HepG2 (cell line): ENCODE results near the gene AQP12A. TPM values are rescaled to one million over a fixed set of nuclear protein-coding genes. Genes with fewer than 3 reads are reported as not detected.

Experiments used
- ATAC-seq: fragments of 200-7000 bp; cut with Tn5 transposase; 3 replicates; pipeline ENCODE4 v1.9.1; 2020; ENCODE audit warnings: mild to moderate bottlenecking, moderate library complexity
- BruUV-seq: library from RNA; stranded (reverse); fragments of 400-500 nt; replicated peaks from 2 replicates; lab custom pipeline; 2021; lab: Mats Ljungman, UMichigan
- CTCF ChIA-PET: fragments of 300-600 bp; formaldehyde crosslinking; extraction: SDS; loops from one replicate; lab custom pipeline; 2021; ENCODE audit warnings: low total read pairs, inconsistent platforms, low intra/inter-chr PET ratio; lab: Yijun Ruan, JAX
- POLR2A ChIA-PET: fragments of 350-600 bp; sonication (Branson Sonifier 250); formaldehyde crosslinking; loops from one replicate; lab custom pipeline; 2020; ENCODE audit warnings: antibody characterized with exemption, inconsistent platforms; lab: Yijun Ruan, JAX
- DNase-seq: peaks from one replicate; pipeline ENCODE4 v3.0.0-alpha.2; 2015; ENCODE audit warnings: low spot score
- FAIRE-seq: peaks from 3 replicates; lab custom pipeline; 2011; peaks lifted over from hg19 to GRCh38; lab: Jason Lieb, UNC
- H2AFZ ChIP-seq: one replicate; pipeline ENCODE4 v1.6.1; 2011; ENCODE audit warnings: low read length, inconsistent platforms
- H3K27ac ChIP-seq: fragments of 300-600 bp; 3 replicates; pipeline ENCODE4 v1.8.0; 2011; ENCODE audit warnings: mixed run types, mild to moderate bottlenecking, mixed read lengths, low read length, inconsistent platforms; ENCODE audit not compliant: insufficient read depth; ENCODE audit errors: extremely low read length
- H3K27me3 ChIP-seq, 2 experiments: fragments of 200-600 bp in 1 of 2; 2 replicates in 1 of 2; 3 replicates in 1 of 2; pipeline versions ENCODE4 v1.6.0 to v1.8.0; 2011; ENCODE audit warnings: low read length in 2 of 2, mild to moderate bottlenecking in 2 of 2, moderate library complexity in 2 of 2, inconsistent platforms in 1 of 2; ENCODE audit not compliant: insufficient read depth in 2 of 2, control insufficient read depth in 1 of 2
- H3K36me3 ChIP-seq, 2 experiments: fragments of 200-600 bp in 1 of 2; replicated peaks in 1 of 2; 2 replicates in 1 of 2; 3 replicates in 1 of 2; pipeline versions ENCODE4 v1.5.1 to v1.8.0; 2011; ENCODE audit warnings: low read length in 2 of 2, inconsistent platforms in 1 of 2; ENCODE audit not compliant: insufficient read depth in 2 of 2, control insufficient read depth in 1 of 2
- H3K4me1 ChIP-seq: 2 replicates; pipeline ENCODE4 v1.5.1; 2012; ENCODE audit warnings: low read length, inconsistent platforms; ENCODE audit not compliant: insufficient read depth
- H3K4me2 ChIP-seq: 2 replicates; pipeline ENCODE4 v1.6.0; 2011; ENCODE audit warnings: low read depth, low read length, inconsistent platforms
- H3K4me3 ChIP-seq, 3 experiments: fragments of 200-600 bp in 1 of 3; sonication (generic), shearing (Covaris generic) in 1 of 3; replicated peaks in 1 of 3; 2 replicates each; pipeline ENCODE4 v1.5.1; 2011 to 2016; ENCODE audit warnings: low read length in 3 of 3, inconsistent platforms in 2 of 3, low read depth in 2 of 3, mild to moderate bottlenecking in 2 of 3, control low read depth in 1 of 3, mixed read lengths in 1 of 3; ENCODE audit not compliant: insufficient read depth in 1 of 3
- H3K79me2 ChIP-seq: one replicate; pipeline ENCODE4 v1.6.1; 2011; ENCODE audit warnings: low read length, inconsistent platforms; ENCODE audit not compliant: insufficient read depth
- H3K9ac ChIP-seq: 2 replicates; pipeline ENCODE4 v1.6.0; 2011; ENCODE audit warnings: mild to moderate bottlenecking, low read depth, low read length, inconsistent platforms; ENCODE audit not compliant: insufficient read depth
- H3K9me3 ChIP-seq: 2 replicates; pipeline ENCODE4 v1.5.1; 2012; ENCODE audit warnings: mild to moderate bottlenecking, low read length
- H4K20me1 ChIP-seq: 2 replicates; pipeline ENCODE4 v1.6.0; 2011; ENCODE audit warnings: inconsistent platforms, mild to moderate bottlenecking, low read length, moderate library complexity; ENCODE audit not compliant: insufficient read depth
- ARNT ChIP-seq: fragments of 450-650 bp; IDR thresholded peaks from 2 replicates; pipeline ENCODE4 v1.6.1; 2017
- EED ChIP-seq: sonication (generic); formaldehyde crosslinking; IDR thresholded peaks from 2 replicates; pipeline ENCODE4 v1.5.0; 2020; ENCODE audit warnings: mild to moderate bottlenecking, missing genetic modification reagents
- FOSL2 ChIP-seq: sonication (generic); formaldehyde crosslinking; IDR thresholded peaks from 2 replicates; pipeline ENCODE4 v1.4.0; 2020; ENCODE audit warnings: missing genetic modification reagents
- KLF6 ChIP-seq: IDR thresholded peaks from 2 replicates; pipeline ENCODE4 v1.8.0; 2016; ENCODE audit warnings: missing biosample characterization, missing genetic modification reagents
- PCBP2 ChIP-seq: fragments of 200-400 bp; formaldehyde crosslinking; optimal IDR thresholded peaks from 2 replicates; pipeline ENCODE3; 2018; ENCODE audit warnings: low read length, low read depth; ENCODE audit not compliant: poor library complexity, severe bottlenecking
- RAD21 ChIP-seq: fragments of 450-650 bp; formaldehyde crosslinking; IDR thresholded peaks from 2 replicates; pipeline ENCODE4 v1.5.0; 2020; ENCODE audit warnings: mild to moderate bottlenecking
- SNRNP70 ChIP-seq: fragments of 200-400 bp; formaldehyde crosslinking; IDR thresholded peaks from 2 replicates; pipeline ENCODE4 v1.6.1; 2017; ENCODE audit warnings: mild to moderate bottlenecking, low read depth, low read length, moderate library complexity
- STAG1 ChIP-seq: sonication (generic); formaldehyde crosslinking; IDR thresholded peaks from 2 replicates; pipeline ENCODE4 v1.4.0; 2020; ENCODE audit warnings: missing genetic modification reagents
- ZNF598 ChIP-seq: sonication (generic); formaldehyde crosslinking; IDR thresholded peaks from 2 replicates; pipeline ENCODE4 v1.5.1; 2020; ENCODE audit warnings: mild to moderate bottlenecking, missing genetic modification reagents, borderline replicate concordance
- WGBS: methylation state at CpG from one replicate; pipeline ENCODE4 v1.1.6; 2017; ENCODE audit warnings: low lambda C conversion rate; 5-methylcytosine and 5-hydroxymethylcytosine counted together
- in situ Hi-C: cut with HindIII; loops from 2 replicates; pipeline ENCODE4 v1.10.0; 2017; ENCODE audit warnings: low pct_unique_long_range_greater_than_20kb; ENCODE audit not compliant: extremely low pct_ligation_motif_present
- intact Hi-C: fragments of 100-400 bp; cut with micrococcal nuclease; formaldehyde crosslinking; loops from one replicate; pipeline ENCODE4 v1.10.0; 2022; ENCODE audit not compliant: unreplicated experiment
- polyA plus RNA-seq, 8 experiments: library from polyadenylated mRNA; depleted of rRNA in 3 of 8; stranded (reverse) in 7 of 8; unstranded in 1 of 8; fragments of >200 nt; fragmentation: Illumina TruSeq in 4 of 8; extraction: Trizol in 4 of 8; gene quantifications; 2 replicates each; pipeline versions ENCODE4 v1.2.1 to v1.2.3, GENCODE V29; 2011 to 2016; ENCODE audit warnings: low read depth in 4 of 8, missing spikeins in 1 of 8, mixed read lengths in 1 of 8; ENCODE audit not compliant: insufficient read depth in 1 of 8
- total RNA-seq, 5 experiments: library from RNA; depleted of rRNA; stranded (reverse); fragments of >200 nt; fragmentation: Illumina TruSeq; extraction: Trizol; gene quantifications; 2 replicates each; pipeline ENCODE4 v1.2.3, GENCODE V29; 2016; ENCODE audit warnings: low read depth in 1 of 5
- TF ChIP-seq, protein P1 (sequence below): IDR thresholded peaks from 2 replicates; pipeline ENCODE4 v1.6.1; 2016; ENCODE audit warnings: low read depth, borderline replicate concordance
- TF ChIP-seq, protein P2 (sequence below): sonication (generic); formaldehyde crosslinking; conservative IDR thresholded peaks from 2 replicates; pipeline ENCODE4 v1.8.0; 2022; ENCODE audit warnings: missing genetic modification reagents
- TF ChIP-seq, protein P3 (sequence below): sonication (generic); formaldehyde crosslinking; IDR thresholded peaks from 2 replicates; pipeline ENCODE4 v1.4.0; 2020; ENCODE audit warnings: missing genetic modification reagents

Gene AQP12A
- total and polyA plus RNA-seq, 2 of the 13 experiments (the other 11 are each of a cell fraction or from before 2014, with no cell fraction given): not detected

DNA sequence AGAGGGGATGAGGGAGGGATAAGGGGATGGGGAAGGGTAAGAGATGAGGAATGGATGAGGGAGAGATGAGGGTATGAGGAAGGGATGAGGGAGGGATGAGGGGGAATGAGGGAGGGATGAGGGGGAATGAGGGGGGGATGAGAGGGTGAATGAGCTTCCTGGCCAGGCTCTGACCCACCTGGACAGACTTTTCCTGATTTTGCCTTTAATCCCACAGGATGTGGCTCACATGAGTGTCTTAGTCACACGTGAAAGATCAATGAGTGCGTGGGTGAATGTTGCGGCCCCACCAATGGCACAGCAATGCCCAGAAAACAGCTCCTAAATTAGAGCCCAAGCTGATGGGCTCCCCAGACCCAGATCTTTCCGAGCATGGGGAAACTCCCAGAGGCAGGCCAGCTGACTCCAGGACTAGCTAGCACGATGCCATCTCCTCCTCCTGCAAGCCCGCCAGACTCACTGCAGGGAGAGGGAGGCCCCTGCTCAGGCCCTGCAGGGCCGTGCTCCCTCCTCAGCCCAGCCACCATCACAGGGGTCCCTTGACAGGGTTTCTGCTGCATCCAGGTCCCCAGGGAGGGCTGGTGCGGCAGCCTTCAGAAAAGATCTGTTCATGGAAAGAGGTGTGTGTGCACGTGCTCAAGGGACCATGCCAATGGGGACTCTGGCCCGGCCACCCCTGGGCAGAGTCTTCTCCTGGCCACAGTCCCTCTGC lies 41.4 kb downstream of the AQP12A start (continued):
- TF ChIP-seq PCBP2 (peak; percentile 49), SNRNP70 (no peak), ZNF598 (CRISPR knock-in tag) (no peak), FOSL2 (no peak), ARNT (no peak), KLF6 (CRISPR knock-in tag) (no peak)
- TF ChIP-seq, protein P1, sequence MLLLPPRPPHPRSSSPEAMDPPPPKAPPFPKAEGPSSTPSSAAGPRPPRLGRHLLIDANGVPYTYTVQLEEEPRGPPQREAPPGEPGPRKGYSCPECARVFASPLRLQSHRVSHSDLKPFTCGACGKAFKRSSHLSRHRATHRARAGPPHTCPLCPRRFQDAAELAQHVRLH (CRISPR knock-in tag): no peak
- TF ChIP-seq, protein P2, sequence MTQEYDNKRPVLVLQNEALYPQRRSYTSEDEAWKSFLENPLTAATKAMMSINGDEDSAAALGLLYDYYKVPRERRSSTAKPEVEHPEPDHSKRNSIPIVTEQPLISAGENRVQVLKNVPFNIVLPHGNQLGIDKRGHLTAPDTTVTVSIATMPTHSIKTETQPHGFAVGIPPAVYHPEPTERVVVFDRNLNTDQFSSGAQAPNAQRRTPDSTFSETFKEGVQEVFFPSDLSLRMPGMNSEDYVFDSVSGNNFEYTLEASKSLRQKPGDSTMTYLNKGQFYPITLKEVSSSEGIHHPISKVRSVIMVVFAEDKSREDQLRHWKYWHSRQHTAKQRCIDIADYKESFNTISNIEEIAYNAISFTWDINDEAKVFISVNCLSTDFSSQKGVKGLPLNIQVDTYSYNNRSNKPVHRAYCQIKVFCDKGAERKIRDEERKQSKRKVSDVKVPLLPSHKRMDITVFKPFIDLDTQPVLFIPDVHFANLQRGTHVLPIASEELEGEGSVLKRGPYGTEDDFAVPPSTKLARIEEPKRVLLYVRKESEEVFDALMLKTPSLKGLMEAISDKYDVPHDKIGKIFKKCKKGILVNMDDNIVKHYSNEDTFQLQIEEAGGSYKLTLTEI (CRISPR knock-in tag): no peak

GRCh38 chr2:240733803-240734495 lies 42.3 kb downstream of the AQP12A start:
- DNase-seq (no peak), FAIRE-seq (no peak), ATAC-seq (peak; percentile 49)
- no peaks in the 10 kb centered on the region for H3K36me3 ChIP-seq
- WGBS: 21% methylated on average over 21 of the region's 24 CpGs
- no peak overlapping the region for H3K9ac ChIP-seq
- H3K4me1 ChIP-seq: no peaks in the 10 kb centered on the region
- no peak overlapping the region for H3K4me3 ChIP-seq
- peaks cover 4% of the 10 kb centered on the region; the same call in 1 of the 2 replicates for H4K20me1 ChIP-seq
- no peak overlapping the region for H2AFZ ChIP-seq
- no peaks in the 10 kb centered on the region for H3K79me2 ChIP-seq
- intact Hi-C loops (no loop called here), in situ Hi-C loops (no loop called here)
- no peak overlapping the region for H3K27ac ChIP-seq
- no peak overlapping the region for H3K4me2 ChIP-seq
- ChIA-PET CTCF (no interaction called here), POLR2A (no interaction called here)
- H3K9me3 ChIP-seq: no peaks in the 10 kb centered on the region
- BruUV-seq: no TSS peak
- peaks cover 41 to 94% of the 10 kb centered on the region in 2 experiments for H3K27me3 ChIP-seq
- TF ChIP-seq RAD21 (CRISPR knock-in tag) (peak; percentile 37; the same call in 1 of the 2 replicates), STAG1 (CRISPR knock-in tag) (peak; percentile 26; the same call in 1 of the 2 replicates), EED (CRISPR knock-in tag) (peak; percentile 31; the same call in 1 of the 2 replicates)
- TF ChIP-seq, protein P3, sequence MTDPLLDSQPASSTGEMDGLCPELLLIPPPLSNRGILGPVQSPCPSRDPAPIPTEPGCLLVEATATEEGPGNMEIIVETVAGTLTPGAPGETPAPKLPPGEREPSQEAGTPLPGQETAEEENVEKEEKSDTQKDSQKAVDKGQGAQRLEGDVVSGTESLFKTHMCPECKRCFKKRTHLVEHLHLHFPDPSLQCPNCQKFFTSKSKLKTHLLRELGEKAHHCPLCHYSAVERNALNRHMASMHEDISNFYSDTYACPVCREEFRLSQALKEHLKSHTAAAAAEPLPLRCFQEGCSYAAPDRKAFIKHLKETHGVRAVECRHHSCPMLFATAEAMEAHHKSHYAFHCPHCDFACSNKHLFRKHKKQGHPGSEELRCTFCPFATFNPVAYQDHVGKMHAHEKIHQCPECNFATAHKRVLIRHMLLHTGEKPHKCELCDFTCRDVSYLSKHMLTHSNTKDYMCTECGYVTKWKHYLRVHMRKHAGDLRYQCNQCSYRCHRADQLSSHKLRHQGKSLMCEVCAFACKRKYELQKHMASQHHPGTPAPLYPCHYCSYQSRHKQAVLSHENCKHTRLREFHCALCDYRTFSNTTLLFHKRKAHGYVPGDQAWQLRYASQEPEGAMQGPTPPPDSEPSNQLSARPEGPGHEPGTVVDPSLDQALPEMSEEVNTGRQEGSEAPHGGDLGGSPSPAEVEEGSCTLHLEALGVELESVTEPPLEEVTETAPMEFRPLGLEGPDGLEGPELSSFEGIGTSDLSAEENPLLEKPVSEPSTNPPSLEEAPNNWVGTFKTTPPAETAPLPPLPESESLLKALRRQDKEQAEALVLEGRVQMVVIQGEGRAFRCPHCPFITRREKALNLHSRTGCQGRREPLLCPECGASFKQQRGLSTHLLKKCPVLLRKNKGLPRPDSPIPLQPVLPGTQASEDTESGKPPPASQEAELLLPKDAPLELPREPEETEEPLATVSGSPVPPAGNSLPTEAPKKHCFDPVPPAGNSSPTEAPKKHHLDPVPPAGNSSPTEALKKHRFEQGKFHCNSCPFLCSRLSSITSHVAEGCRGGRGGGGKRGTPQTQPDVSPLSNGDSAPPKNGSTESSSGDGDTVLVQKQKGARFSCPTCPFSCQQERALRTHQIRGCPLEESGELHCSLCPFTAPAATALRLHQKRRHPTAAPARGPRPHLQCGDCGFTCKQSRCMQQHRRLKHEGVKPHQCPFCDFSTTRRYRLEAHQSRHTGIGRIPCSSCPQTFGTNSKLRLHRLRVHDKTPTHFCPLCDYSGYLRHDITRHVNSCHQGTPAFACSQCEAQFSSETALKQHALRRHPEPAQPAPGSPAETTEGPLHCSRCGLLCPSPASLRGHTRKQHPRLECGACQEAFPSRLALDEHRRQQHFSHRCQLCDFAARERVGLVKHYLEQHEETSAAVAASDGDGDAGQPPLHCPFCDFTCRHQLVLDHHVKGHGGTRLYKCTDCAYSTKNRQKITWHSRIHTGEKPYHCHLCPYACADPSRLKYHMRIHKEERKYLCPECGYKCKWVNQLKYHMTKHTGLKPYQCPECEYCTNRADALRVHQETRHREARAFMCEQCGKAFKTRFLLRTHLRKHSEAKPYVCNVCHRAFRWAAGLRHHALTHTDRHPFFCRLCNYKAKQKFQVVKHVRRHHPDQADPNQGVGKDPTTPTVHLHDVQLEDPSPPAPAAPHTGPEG (CRISPR knock-in tag): no peak
